Fibroblast of lung (primary cell): ENCODE results near the gene GCAT.

Source experiments
- CTCF ChIP-seq, 2 donors: IDR thresholded peaks in 1 of 2; conservative IDR thresholded peaks in 1 of 2; 1 replicate in 1 of 2; 2 replicates in 1 of 2; pipeline ENCODE4 v1.5.1; 2011 to 2012; ENCODE audit warnings: low read length in 2 of 2, control low read depth in 1 of 2, inconsistent platforms in 1 of 2, low read depth in 1 of 2, mild to moderate bottlenecking in 1 of 2
- EZH2 ChIP-seq: IDR thresholded peaks from 2 replicates; pipeline ENCODE4 v1.5.1; 2012; ENCODE audit warnings: low read length, control low read depth, mild to moderate bottlenecking; ENCODE audit errors: missing control alignments

- TF ChIP-seq CTCF (conservative IDR thresholded peaks at IDR 0.05 in 1 of 2, IDR thresholded peaks at IDR 0.05 in 1 of 2; ENCODE audit: low read depth in 1 of 2, low read length in 2 of 2) (no peak), EZH2 (no peak)
Observed at GRCh38 chr22:37769056-37769455, 38.7 kb upstream of the GCAT start.
